Nephron progenitor cell (in vitro differentiated cells): ENCODE data around the gene CDC14B.
"Not testable (repeated sequence)": the region's sequence is repeated elsewhere in the genome, so short reads cannot be mapped to it uniquely, and the experiment has no call there.

ENCODE experiments used
- DNase-seq: peaks from one replicate; pipeline ENCODE4 v3.0.0; 2021
- H3K27ac Mint-ChIP-seq: 2 replicates; pipeline ENCODE4 v1.8.0; 2021; ENCODE audit warnings: mild to moderate bottlenecking, moderate library complexity, mixed read lengths
- H3K27me3 Mint-ChIP-seq: 2 replicates; pipeline ENCODE4 v1.8.0; 2021; ENCODE audit warnings: mild to moderate bottlenecking, low read depth, mixed read lengths; ENCODE audit not compliant: poor library complexity
- H3K36me3 Mint-ChIP-seq: 2 replicates; pipeline ENCODE4 v1.8.0; 2021; ENCODE audit warnings: low read depth, mixed read lengths
- H3K4me1 Mint-ChIP-seq: 2 replicates; pipeline ENCODE4 v1.8.0; 2021; ENCODE audit warnings: mixed read lengths
- H3K4me3 Mint-ChIP-seq: 2 replicates; pipeline ENCODE4 v1.8.0; 2021; ENCODE audit warnings: mild to moderate bottlenecking, moderate library complexity, mixed read lengths
- H3K9me3 Mint-ChIP-seq: 2 replicates; pipeline ENCODE4 v1.8.0; 2021; ENCODE audit warnings: mild to moderate bottlenecking, moderate library complexity, mixed read lengths
- CTCF ChIP-seq: fragments of 200-600 bp; sonication (generic); IDR thresholded peaks from 2 replicates; pipeline ENCODE4 v1.5.0; 2021; ENCODE audit warnings: antibody characterized with exemption

Gene CDC14B

GRCh38 chr9:96638606-96639364, 19.1 kb upstream of the CDC14B start:
- H3K36me3 Mint-ChIP-seq = peaks cover 10% of the 10 kb centered on the region
- H3K27ac Mint-ChIP-seq = no peak overlapping the region
- H3K4me3 Mint-ChIP-seq = no peak overlapping the region
- no peaks in the 10 kb centered on the region for H3K27me3 Mint-ChIP-seq
- TF ChIP-seq CTCF = no peak
- no peak for DNase-seq
- H3K9me3 Mint-ChIP-seq = no peaks in the 10 kb centered on the region
- no peaks in the 10 kb centered on the region for H3K4me1 Mint-ChIP-seq

- Mint-ChIP-seq H3K36me3 (peaks cover 5% of the 10 kb centered on the region), H3K4me3 (no peak overlapping the region), H3K4me1 (no peaks in the 10 kb centered on the region), H3K27me3 (no peaks in the 10 kb centered on the region), H3K9me3 (no peaks in the 10 kb centered on the region), H3K27ac (no peak overlapping the region)
- DNase-seq = no peak
- TF ChIP-seq CTCF = no peak
Observed at GRCh38 chr9:96636368-96636767, 16.7 kb upstream of the CDC14B start.

GRCh38 chr9:96633579-96633978, 13.9 kb upstream of the CDC14B start:
- not testable (repeated sequence) for H3K36me3 Mint-ChIP-seq, H3K4me3 Mint-ChIP-seq, H3K27me3 Mint-ChIP-seq, DNase-seq, H3K9me3 Mint-ChIP-seq, H3K4me1 Mint-ChIP-seq, H3K27ac Mint-ChIP-seq

- Mint-ChIP-seq H3K27ac (no peak overlapping the region), H3K4me3 (no peak overlapping the region), H3K4me1 (peaks cover 2% of the 10 kb centered on the region), H3K9me3 (peaks cover 3% of the 10 kb centered on the region), H3K27me3 (peaks cover 11% of the 10 kb centered on the region), H3K36me3 (no peaks in the 10 kb centered on the region)
- no peak for DNase-seq
- no peak for TF ChIP-seq CTCF
Observed at GRCh38 chr9:96626912-96627311, 7.3 kb upstream of the CDC14B start.

- H3K36me3 Mint-ChIP-seq = no peaks in the 10 kb centered on the region
- peak overlapping the region; percentile 5 for H3K4me3 Mint-ChIP-seq
- DNase-seq = no peak
- TF ChIP-seq CTCF = no peak
- peaks cover 3% of the 10 kb centered on the region for H3K9me3 Mint-ChIP-seq
- peak overlapping the region; percentile 68 for H3K27ac Mint-ChIP-seq
- H3K27me3 Mint-ChIP-seq = peaks cover 6% of the 10 kb centered on the region
- H3K4me1 Mint-ChIP-seq = peaks cover 42% of the 10 kb centered on the region
Observed at GRCh38 chr9:96621618-96622017, 2.0 kb upstream of the CDC14B start.

- DNase-seq = peak; percentile 20
- peaks cover 49% of the 10 kb centered on the region for H3K4me1 Mint-ChIP-seq
- H3K27me3 Mint-ChIP-seq = peaks cover 3% of the 10 kb centered on the region
- peak overlapping the region; percentile 89 for H3K4me3 Mint-ChIP-seq
- TF ChIP-seq CTCF = no peak
- peak overlapping the region; percentile 94 for H3K27ac Mint-ChIP-seq
- no peaks in the 10 kb centered on the region for H3K9me3 Mint-ChIP-seq
- H3K36me3 Mint-ChIP-seq = no peaks in the 10 kb centered on the region
Observed at GRCh38 chr9:96620832-96621269, 1.2 kb upstream of the CDC14B start.
